T-helper 17 cell (primary cell): ENCODE results near the gene LGR4. TPM values are rescaled to one million over a fixed set of nuclear protein-coding genes. Genes with fewer than 3 reads are reported as not detected.
"Not testable (repeated sequence)": the region's sequence is repeated elsewhere in the genome, so short reads cannot be mapped to it uniquely, and the experiment has no call there.

Experiments
- ATAC-seq: fragments of 150-1000 bp; cut with Tn5 transposase; 2 replicates; pipeline ENCODE4 v1.10.0; 2021; ENCODE audit warnings: mild to moderate bottlenecking, moderate library complexity
- DNase-seq, 3 donors: peaks; one replicate each; pipeline versions ENCODE4 v3.0.0 to v3.0.0-alpha.2; 2020 to 2021
- H3K9me3 ChIP-seq: one replicate; pipeline ENCODE4 v1.7.0; 2013; ENCODE audit warnings: low read length, mild to moderate bottlenecking; ENCODE audit not compliant: control insufficient read depth, poor library complexity, severe bottlenecking
- H3K27ac Mint-ChIP-seq: one replicate; pipeline ENCODE4 v1.8.0; 2022; ENCODE audit warnings: mild to moderate bottlenecking, moderate library complexity, mixed read lengths
- H3K27me3 Mint-ChIP-seq: one replicate; pipeline ENCODE4 v1.8.0; 2022; ENCODE audit warnings: mixed read lengths
- H3K36me3 Mint-ChIP-seq: one replicate; pipeline ENCODE4 v1.8.0; 2022; ENCODE audit warnings: low read depth, mixed read lengths
- H3K4me1 Mint-ChIP-seq: one replicate; pipeline ENCODE4 v1.8.0; 2022; ENCODE audit warnings: mild to moderate bottlenecking, mixed read lengths
- H3K4me3 Mint-ChIP-seq: one replicate; pipeline ENCODE4 v1.8.0; 2022; ENCODE audit warnings: mild to moderate bottlenecking, moderate library complexity, mixed read lengths
- total RNA-seq, 4 donors: library from RNA in 2 of 4; stranded (reverse) in 2 of 4; gene quantifications; one replicate each; pipeline ENCODE4 v1.2.3 and lab custom pipeline; 2022 to 2026

Gene LGR4
- total RNA-seq (under 1 TPM; 0.39 to 0.94 TPM), total RNA-seq (lab: John Stamatoyannopoulos, UW) (0.60 to 2.1 reads per million in 2 donors)

GRCh38 chr11:27472398-27473016 lies at the start of gene LGR4:
Gene LGR4 (minus strand): TSS chr11:27472790. CDS start chr11:27472302, 488 bp downstream.
- Mint-ChIP-seq H3K36me3 (peaks cover 3% of the 10 kb centered on the region), H3K4me1 (peaks cover 16% of the 10 kb centered on the region), H3K27ac (peak within 1 kb of the TSS; percentile 84), H3K4me3 (peak within 1 kb of the TSS; percentile 100), H3K27me3 (peaks cover 34% of the 10 kb centered on the region)
- DNase-seq (peak; percentile 43 to 53 (median 46)), ATAC-seq (peak; percentile 92)
- no peaks in the 10 kb centered on the region for H3K9me3 ChIP-seq

DNA sequence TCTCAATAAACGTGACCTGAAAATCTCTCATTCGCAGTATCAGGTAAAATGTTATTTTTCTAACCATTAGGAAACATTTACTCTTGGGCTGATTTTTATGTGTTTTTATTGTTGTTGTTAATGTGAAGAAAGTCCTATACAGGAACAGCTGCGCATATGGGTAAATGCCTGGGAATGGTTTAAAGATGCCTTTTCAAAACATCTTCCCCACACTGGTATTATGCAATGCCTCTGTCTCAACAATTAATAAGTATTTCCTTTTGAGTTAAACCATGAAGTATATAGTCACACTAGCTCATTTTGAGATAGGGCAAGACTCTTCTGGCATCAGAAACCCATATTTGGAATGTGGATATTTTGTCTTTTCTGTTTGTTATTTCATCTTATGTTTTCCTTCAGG lies 47.6 kb upstream of the LGR4 start:
- peaks cover 2% of the 10 kb centered on the region for H3K36me3 Mint-ChIP-seq
- DNase-seq (no peak), ATAC-seq (no peak)
- no peaks in the 10 kb centered on the region for H3K9me3 ChIP-seq
- no peak overlapping the region for H3K4me3 Mint-ChIP-seq
- no peaks in the 10 kb centered on the region for H3K4me1 Mint-ChIP-seq
- peaks cover 18% of the 10 kb centered on the region for H3K27me3 Mint-ChIP-seq
- no peak overlapping the region for H3K27ac Mint-ChIP-seq

- no peaks in the 10 kb centered on the region for H3K4me1 Mint-ChIP-seq
- peaks cover 2% of the 10 kb centered on the region for H3K36me3 Mint-ChIP-seq
- DNase-seq, result no peak
- no peak for ATAC-seq
- H3K27ac Mint-ChIP-seq, result no peak overlapping the region
- H3K9me3 ChIP-seq, result no peaks in the 10 kb centered on the region
- no peak overlapping the region for H3K4me3 Mint-ChIP-seq
- H3K27me3 Mint-ChIP-seq, result peaks cover 18% of the 10 kb centered on the region
These were observed 45.9 kb upstream of the LGR4 start for GRCh38 chr11:27518518-27518917.

GRCh38 chr11:27517490-27517889 lies 44.9 kb upstream of the LGR4 start:
- not testable (repeated sequence) for ATAC-seq, DNase-seq, H3K4me3 Mint-ChIP-seq, H3K9me3 ChIP-seq, H3K36me3 Mint-ChIP-seq, H3K27ac Mint-ChIP-seq, H3K4me1 Mint-ChIP-seq
- H3K27me3 Mint-ChIP-seq, result peaks cover 18% of the 10 kb centered on the region

- Mint-ChIP-seq H3K4me3 (no peak overlapping the region), H3K4me1 (no peaks in the 10 kb centered on the region)
- no peak for ATAC-seq
These were observed 42.0 kb upstream of the LGR4 start for GRCh38 chr11:27514558-27514957.

DNA sequence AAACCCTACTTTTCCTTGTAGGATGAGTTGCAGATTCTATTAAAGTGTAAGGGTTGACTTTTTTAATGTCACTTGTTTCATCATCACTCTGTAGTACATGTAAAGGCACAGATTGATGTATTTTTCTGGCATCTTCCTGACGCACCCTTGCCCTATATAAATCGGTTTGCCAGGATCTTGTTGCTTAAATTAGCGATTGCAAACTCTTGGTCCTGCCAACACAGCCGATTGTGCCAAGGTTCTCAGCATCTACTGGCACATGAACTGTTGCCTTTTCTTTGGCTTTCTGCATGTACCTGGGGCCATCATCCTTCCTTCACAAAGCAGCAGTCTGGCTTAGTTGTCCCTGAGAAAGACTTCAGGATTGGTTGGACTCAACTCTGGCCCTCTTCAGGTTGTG lies 41.5 kb upstream of the LGR4 start:
- no peaks in the 10 kb centered on the region for H3K9me3 ChIP-seq
- Mint-ChIP-seq H3K4me3 (no peak overlapping the region), H3K27ac (no peak overlapping the region), H3K4me1 (peaks cover 2% of the 10 kb centered on the region), H3K27me3 (peaks cover 16% of the 10 kb centered on the region), H3K36me3 (no peaks in the 10 kb centered on the region)
- ATAC-seq (no peak), DNase-seq (no peak)

More at GRCh38 chr11:27514558-27514957, 42.0 kb upstream of the LGR4 start:
- Mint-ChIP-seq H3K36me3 (peaks cover 2% of the 10 kb centered on the region), H3K27ac (no peak overlapping the region), H3K27me3 (peaks cover 18% of the 10 kb centered on the region)
- DNase-seq, result no peak
- no peaks in the 10 kb centered on the region for H3K9me3 ChIP-seq

GRCh38 chr11:27513389-27513788 lies 40.8 kb upstream of the LGR4 start:
- Mint-ChIP-seq H3K4me1 (peaks cover 2% of the 10 kb centered on the region), H3K27ac (no peak overlapping the region)
- no peak for ATAC-seq

DNA sequence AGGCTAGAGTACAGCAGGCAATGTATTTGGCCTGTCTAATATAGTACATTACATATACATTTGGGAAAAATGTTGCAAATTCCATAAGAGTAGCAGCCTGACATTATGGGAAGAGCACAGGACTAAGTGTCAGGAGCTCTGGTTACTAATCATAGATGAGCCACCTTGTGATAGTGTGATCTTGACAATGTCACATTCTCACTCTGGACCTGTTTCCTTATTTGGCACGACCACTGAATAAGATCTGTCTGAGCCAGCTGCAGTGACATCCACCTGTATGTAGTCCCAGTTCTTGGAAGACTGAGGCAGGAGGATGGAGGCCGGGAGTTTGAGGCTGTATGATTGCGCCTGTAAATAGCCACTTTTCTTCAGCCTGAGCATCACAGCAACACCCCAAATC lies 39.6 kb upstream of the LGR4 start:
- Mint-ChIP-seq H3K27me3 (no peaks in the 10 kb centered on the region), H3K27ac (no peak overlapping the region), H3K4me3 (no peak overlapping the region), H3K36me3 (no peaks in the 10 kb centered on the region), H3K4me1 (peaks cover 6% of the 10 kb centered on the region)
- no peak for ATAC-seq
- DNase-seq, result no peak
- no peaks in the 10 kb centered on the region for H3K9me3 ChIP-seq

More at GRCh38 chr11:27513389-27513788, 40.8 kb upstream of the LGR4 start:
- Mint-ChIP-seq H3K36me3 (no peaks in the 10 kb centered on the region), H3K27me3 (peaks cover 9% of the 10 kb centered on the region), H3K4me3 (no peak overlapping the region)
- DNase-seq, result no peak
- H3K9me3 ChIP-seq, result no peaks in the 10 kb centered on the region

- no peak overlapping the region for H3K4me3 Mint-ChIP-seq
- no peaks in the 10 kb centered on the region for H3K36me3 Mint-ChIP-seq
- no peak for DNase-seq
- peaks cover 15% of the 10 kb centered on the region for H3K4me1 Mint-ChIP-seq
- no peaks in the 10 kb centered on the region for H3K27me3 Mint-ChIP-seq
- no peaks in the 10 kb centered on the region for H3K9me3 ChIP-seq
- ATAC-seq, result no peak
- H3K27ac Mint-ChIP-seq, result no peak overlapping the region
These were observed 37.3 kb upstream of the LGR4 start for GRCh38 chr11:27509908-27510307.

DNA sequence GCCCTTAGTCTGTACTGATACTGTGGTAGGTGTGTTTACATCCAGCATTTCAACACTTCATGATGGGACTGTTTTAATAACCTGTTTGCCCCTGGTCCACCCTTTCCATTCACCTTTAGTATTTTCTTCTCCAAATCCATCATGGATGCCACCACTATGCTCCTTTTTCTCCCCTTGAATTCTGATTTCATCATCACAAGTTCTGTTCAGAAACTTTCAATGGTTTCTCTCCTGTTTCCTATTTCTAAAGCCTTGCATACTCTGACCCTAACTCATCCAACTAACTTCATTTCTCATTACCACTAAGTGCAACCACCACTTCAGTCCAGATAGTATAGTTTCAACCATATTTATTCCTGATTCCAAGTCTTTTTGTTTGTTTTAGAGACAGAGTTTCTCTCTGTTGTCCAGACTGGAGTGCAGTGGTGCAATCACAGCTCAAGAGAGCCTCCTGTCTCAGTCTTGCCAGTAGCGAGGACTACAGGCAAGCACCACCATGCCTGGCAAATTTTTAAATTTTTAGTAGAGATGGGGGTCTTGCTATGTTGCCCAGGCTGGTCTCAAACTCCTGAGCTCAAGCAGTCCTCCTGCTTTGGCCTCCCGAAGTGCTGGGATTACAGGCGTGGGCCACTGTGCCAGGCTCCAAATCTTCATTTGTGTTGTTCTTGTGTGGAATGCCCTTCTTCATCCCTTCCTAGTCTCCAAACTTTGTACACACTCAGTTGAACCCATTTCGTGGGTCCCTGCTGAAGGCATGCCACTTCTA lies 35.1 kb upstream of the LGR4 start:
- no peaks in the 10 kb centered on the region for H3K9me3 ChIP-seq
- peaks cover 20% of the 10 kb centered on the region for H3K4me1 Mint-ChIP-seq
- no peaks in the 10 kb centered on the region for H3K27me3 Mint-ChIP-seq
- no peak for DNase-seq
- peak overlapping the region; percentile 99 for H3K4me3 Mint-ChIP-seq
- ATAC-seq, result no peak
- H3K27ac Mint-ChIP-seq, result peak overlapping the region; percentile 97
- no peaks in the 10 kb centered on the region for H3K36me3 Mint-ChIP-seq

GRCh38 chr11:27506200-27507182 lies 33.9 kb upstream of the LGR4 start, which contains the start of gene LIN7C:
Gene LIN7C (minus strand): TSS chr11:27506769. CDS start chr11:27506752, 17 bp downstream.
- no peaks in the 10 kb centered on the region for H3K36me3 Mint-ChIP-seq
- peak; percentile 91 for ATAC-seq
- peak within 1 kb of the TSS; percentile 99 for H3K4me3 Mint-ChIP-seq
- no peaks in the 10 kb centered on the region for H3K9me3 ChIP-seq
- H3K27ac Mint-ChIP-seq, result peak within 1 kb of the TSS; percentile 97
- H3K4me1 Mint-ChIP-seq, result peaks cover 29% of the 10 kb centered on the region
- H3K27me3 Mint-ChIP-seq, result no peaks in the 10 kb centered on the region
- DNase-seq, result peak; percentile 80 to 93 (median 89)

- H3K9me3 ChIP-seq, result no peaks in the 10 kb centered on the region
- DNase-seq (no peak), ATAC-seq (peak; percentile 0)
- Mint-ChIP-seq H3K4me1 (peaks cover 29% of the 10 kb centered on the region), H3K36me3 (no peaks in the 10 kb centered on the region), H3K27me3 (no peaks in the 10 kb centered on the region), H3K27ac (peak overlapping the region; percentile 97), H3K4me3 (peak overlapping the region; percentile 99)
These were observed 33.2 kb upstream of the LGR4 start for GRCh38 chr11:27505781-27506180.

DNA sequence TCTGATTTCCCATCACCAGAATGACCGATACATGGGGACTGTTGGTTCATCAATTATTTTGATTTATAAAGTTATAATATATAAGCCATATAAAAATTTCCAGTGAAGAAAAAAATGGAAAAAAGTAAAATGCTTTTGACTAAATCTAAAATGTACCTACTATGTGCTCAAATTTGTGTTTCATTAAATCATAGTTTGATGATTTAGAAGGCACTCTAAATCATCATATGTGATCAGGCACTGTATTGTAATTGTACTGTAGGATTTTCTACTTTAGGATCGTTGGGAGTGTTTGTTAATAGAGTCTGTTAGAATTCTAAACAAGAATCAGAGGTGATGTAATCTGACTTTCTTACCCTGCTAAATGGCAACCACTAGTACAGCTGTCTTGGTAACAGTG lies 31.6 kb upstream of the LGR4 start:
- no peaks in the 10 kb centered on the region for H3K36me3 Mint-ChIP-seq
- no peak for DNase-seq

More for the DNA sequence above, 31.6 kb upstream of the LGR4 start:
- no peak for ATAC-seq
- Mint-ChIP-seq H3K27ac (peak overlapping the region; percentile 97), H3K4me1 (peaks cover 28% of the 10 kb centered on the region), H3K27me3 (no peaks in the 10 kb centered on the region), H3K4me3 (peak overlapping the region; percentile 99)
- no peaks in the 10 kb centered on the region for H3K9me3 ChIP-seq
